K562 (cell line): ENCODE measurements around the gene TBP. TPM values are rescaled to one million over a fixed set of nuclear protein-coding genes. Genes with fewer than 3 reads are reported as not detected.

Experiments
- ATAC-seq: fragments of 200-7000 bp; cut with Tn5 transposase; 3 replicates; pipeline ENCODE4 v1.9.1; 2020; ENCODE audit warnings: moderate library complexity
- BruUV-seq: library from RNA; stranded (reverse); fragments of 400-500 nt; replicated peaks from 2 replicates; lab custom pipeline; 2021; lab: Mats Ljungman, UMichigan
- CTCF ChIA-PET: fragments of 300-600 bp; formaldehyde crosslinking; extraction: SDS; loops from one replicate; lab custom pipeline; 2021; ENCODE audit warnings: low intra/inter-chr PET ratio; lab: Yijun Ruan, JAX
- POLR2A ChIA-PET: fragments of 300-600, 350-650 bp; sonication (Branson Sonifier 250); formaldehyde crosslinking; extraction: SDS; loops from one replicate; lab custom pipeline; 2021; ENCODE audit warnings: antibody characterized with exemption, inconsistent platforms; lab: Yijun Ruan, JAX
- DNase-seq, 4 experiments: peaks; one replicate each; pipeline versions ENCODE4 v3.0.0 to v3.0.0-alpha.2; 2011 to 2018; ENCODE audit warnings: low spot score in 3 of 4, mixed read lengths in 3 of 4; ENCODE audit errors: extremely low read depth in 1 of 4
- FAIRE-seq: peaks from 2 replicates; lab custom pipeline; 2011; peaks lifted over from hg19 to GRCh38; lab: Jason Lieb, UNC
- H2AFZ ChIP-seq: 2 replicates; pipeline ENCODE4 v1.6.0; 2011; ENCODE audit warnings: low read depth, low read length, control low read depth, inconsistent platforms
- H3K27ac ChIP-seq: fragments of 200-600 bp; 3 replicates; pipeline ENCODE4 v1.8.0; 2011; ENCODE audit warnings: low read depth, mild to moderate bottlenecking, control low read depth, inconsistent platforms, low read length, moderate library complexity, mixed read lengths; ENCODE audit errors: extremely low read depth
- H3K27me3 ChIP-seq, 2 experiments: fragments of 300-600 bp in 1 of 2; 2 replicates in 1 of 2; 3 replicates in 1 of 2; pipeline versions ENCODE4 v1.6.0 to v1.8.0; 2011; ENCODE audit warnings: inconsistent platforms in 2 of 2, low read length in 2 of 2, mild to moderate bottlenecking in 1 of 2, mixed read lengths in 1 of 2, moderate library complexity in 1 of 2; ENCODE audit not compliant: control insufficient read depth in 2 of 2, insufficient read depth in 2 of 2
- H3K36me3 ChIP-seq: fragments of 300-600 bp; 3 replicates; pipeline ENCODE4 v1.8.0; 2011; ENCODE audit warnings: mild to moderate bottlenecking, low read length, inconsistent platforms; ENCODE audit not compliant: control insufficient read depth, insufficient read depth
- H3K4me1 ChIP-seq, 2 experiments: fragments of 200-600 bp in 1 of 2; replicated peaks in 1 of 2; 2 replicates in 1 of 2; 3 replicates in 1 of 2; pipeline versions ENCODE4 v1.5.1 to v1.8.0; 2011; ENCODE audit warnings: inconsistent platforms in 2 of 2, low read length in 2 of 2, mild to moderate bottlenecking in 1 of 2, mixed read lengths in 1 of 2, moderate library complexity in 1 of 2; ENCODE audit not compliant: control insufficient read depth in 2 of 2, insufficient read depth in 2 of 2
- H3K4me2 ChIP-seq: 2 replicates; pipeline ENCODE4 v1.6.1; 2011; ENCODE audit warnings: low read length, control low read depth, inconsistent platforms, mixed read lengths; ENCODE audit not compliant: insufficient read depth
- H3K4me3 ChIP-seq: fragments of 200-600 bp; sonication (generic), shearing (Covaris generic); 2 replicates; pipeline ENCODE4 v1.5.1; 2016; ENCODE audit warnings: control low read depth, inconsistent platforms
- H3K79me2 ChIP-seq: fragments of 200-600 bp; 3 replicates; pipeline ENCODE4 v1.8.0; 2011; ENCODE audit warnings: low read length, inconsistent platforms; ENCODE audit not compliant: control insufficient read depth, insufficient read depth
- H3K9ac ChIP-seq, 2 experiments: 2 replicates each; pipeline versions ENCODE4 v1.6.0 to v1.6.1; 2011; ENCODE audit warnings: low read depth in 2 of 2, low read length in 2 of 2, control low read depth in 1 of 2, inconsistent platforms in 1 of 2, mild to moderate bottlenecking in 1 of 2, mixed read lengths in 1 of 2; ENCODE audit not compliant: insufficient read depth in 1 of 2
- H3K9me1 ChIP-seq: one replicate; pipeline ENCODE4 v1.6.0; 2011; ENCODE audit warnings: inconsistent platforms, mild to moderate bottlenecking, low read length, moderate library complexity; ENCODE audit not compliant: control insufficient read depth, insufficient read depth
- H3K9me3 ChIP-seq: replicated peaks from 2 replicates; pipeline ENCODE4 v1.5.1; 2011; ENCODE audit warnings: low read depth, low read length, inconsistent platforms; ENCODE audit not compliant: control insufficient read depth, insufficient read depth
- H4K20me1 ChIP-seq: replicated peaks from 2 replicates; pipeline ENCODE4 v1.6.1; 2011; ENCODE audit warnings: low read length, inconsistent platforms, mixed read lengths; ENCODE audit not compliant: control insufficient read depth, insufficient read depth
- CXXC5 ChIP-seq: fragments of 250-450 bp; sonication (Bioruptor Pico); IDR thresholded peaks from 2 replicates; pipeline ENCODE4 v1.8.0; 2022; ENCODE audit warnings: inconsistent platforms, mild to moderate bottlenecking, moderate library complexity
- OTX1 ChIP-seq: fragments of 450-650 bp; formaldehyde crosslinking; IDR thresholded peaks from 2 replicates; pipeline ENCODE4 v1.4.0; 2022; ENCODE audit warnings: mild to moderate bottlenecking
- PCBP1 ChIP-seq: fragments of 200-400 bp; formaldehyde crosslinking; IDR thresholded peaks from 2 replicates; pipeline ENCODE4 v1.6.1; 2018; ENCODE audit warnings: mild to moderate bottlenecking, low read depth, low read length; ENCODE audit not compliant: poor library complexity, severe bottlenecking
- RBM34 ChIP-seq: fragments of 200-400 bp; formaldehyde crosslinking; IDR thresholded peaks from 2 replicates; pipeline ENCODE4 v1.6.1; 2018; ENCODE audit warnings: low read length, borderline replicate concordance; ENCODE audit not compliant: insufficient read depth
- SMC3 ChIP-seq: conservative IDR thresholded peaks from 2 replicates; pipeline ENCODE4 v1.6.1; 2011; ENCODE audit warnings: low read depth, low read length, improper control_type of control experiment; ENCODE audit not compliant: insufficient read depth
- TARDBP ChIP-seq: fragments of 450-650 bp; IDR thresholded peaks from 2 replicates; pipeline ENCODE4 v1.6.1; 2016
- ZNF143 ChIP-seq: sonication (generic); formaldehyde crosslinking; IDR thresholded peaks from 2 replicates; pipeline ENCODE4 v1.9.0; 2022; ENCODE audit warnings: mild to moderate bottlenecking, missing genetic modification reagents
- ZNF232 ChIP-seq: sonication (generic); formaldehyde crosslinking; IDR thresholded peaks from 2 replicates; pipeline ENCODE4 v1.8.0; 2022; ENCODE audit warnings: mild to moderate bottlenecking, missing genetic modification reagents
- ZNF253 ChIP-seq: fragments of 250-450 bp; sonication (Bioruptor Pico); conservative IDR thresholded peaks from 2 replicates; pipeline ENCODE4 v1.6.1; 2021; ENCODE audit warnings: mild to moderate bottlenecking
- ZNF263 ChIP-seq: sonication (generic); formaldehyde crosslinking; IDR thresholded peaks from 2 replicates; pipeline ENCODE4 v1.8.0; 2022; ENCODE audit warnings: mild to moderate bottlenecking, missing genetic modification reagents, borderline replicate concordance
- WGBS: fragments of 100-300 bp; shearing (Covaris generic); methylation state at CpG from one replicate; pipeline ENCODE4 v1.1.6; 2016; ENCODE audit warnings: low coverage, mixed read lengths; ENCODE audit not compliant: insufficient coverage; ENCODE audit errors: missing lambda C conversion rate; 5-methylcytosine and 5-hydroxymethylcytosine counted together
- in situ Hi-C: fragments of 300-500 bp; cut with MboI; formaldehyde crosslinking; loops from 4 replicates; pipeline ENCODE4 v1.15.0; 2018; ENCODE audit warnings: inconsistent platforms, mixed read lengths
- intact Hi-C: fragments of 100-400 bp; cut with micrococcal nuclease; formaldehyde crosslinking; loops from 2 replicates; pipeline ENCODE4 v1.14.2; 2022
- polyA plus RNA-seq, 8 experiments: library from polyadenylated mRNA; depleted of rRNA in 4 of 8; stranded (reverse) in 5 of 8; unstranded in 3 of 8; fragments of >200 nt; fragmentation: Nextera tagmentation in 2 of 8; fragmentation: Illumina TruSeq in 1 of 8; extraction: Ambion mirVana in 2 of 8; extraction: Trizol in 1 of 8; gene quantifications; 2 replicates each; pipeline versions ENCODE4 v1.2.1 to v1.2.3, GENCODE V29; 2011 to 2014; ENCODE audit warnings: inconsistent platforms in 1 of 8, missing spikeins in 1 of 8
- total RNA-seq, 7 experiments: library from RNA; depleted of rRNA in 6 of 7; stranded (reverse); fragments of >200 nt in 6 of 7; fragmentation: Illumina TruSeq in 2 of 7; extraction: Trizol in 2 of 7; gene quantifications; 2 replicates each; pipeline versions ENCODE4 v1.2.1 to v1.2.3, GENCODE V29; 2011 to 2021; ENCODE audit warnings: low replicate concordance in 1 of 7
- TF ChIP-seq, protein P1 (sequence below), 2 experiments: IDR thresholded peaks; 2 replicates each; pipeline ENCODE4 v1.6.1; 2012; ENCODE audit warnings: improper control_type of control experiment in 2 of 2, low read depth in 2 of 2, low read length in 2 of 2, borderline replicate concordance in 1 of 2
- TF ChIP-seq, protein P2 (sequence below): IDR thresholded peaks from 2 replicates; pipeline ENCODE4 v1.6.1; 2016; ENCODE audit warnings: missing genetic modification characterization, missing compliant biosample characterization
- TF ChIP-seq, protein P3 (sequence below): fragments of 250-450 bp; sonication (Bioruptor Pico); IDR thresholded peaks from 2 replicates; pipeline ENCODE4 v1.4.0; 2020; ENCODE audit warnings: mild to moderate bottlenecking, moderate library complexity
- TF ChIP-seq, protein P4 (sequence below): fragments of 450-650 bp; IDR thresholded peaks from 2 replicates; pipeline ENCODE4 v1.6.1; 2014; ENCODE audit warnings: low read depth, mild to moderate bottlenecking, moderate library complexity, borderline replicate concordance

TBP gene
- total and polyA plus RNA-seq, 9 of the 15 experiments (the other 6 are each of a cell fraction or from before 2014, with no cell fraction given): 28.5 to 86.1 (median 39.5) TPM

DNA sequence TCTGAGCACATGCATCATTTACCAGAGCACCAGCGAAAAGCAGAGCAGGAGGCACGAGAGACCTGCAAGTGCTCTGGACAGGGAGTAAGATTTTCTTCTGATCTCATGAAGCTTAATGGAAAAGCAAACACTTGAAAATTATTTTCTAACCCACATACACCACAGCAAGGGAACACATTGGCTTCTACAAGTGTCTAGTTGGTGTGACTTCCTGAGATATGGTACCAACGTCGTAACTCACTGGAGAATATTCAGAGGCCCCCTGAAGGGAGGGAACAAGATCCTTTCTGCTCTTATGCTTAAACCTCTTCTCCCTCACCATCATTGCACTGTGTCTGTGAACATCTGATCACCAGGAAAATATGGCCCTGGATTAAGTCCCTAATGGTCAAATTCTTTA lies 49.7 kb upstream of the TBP start:
- Histone ChIP-seq H3K36me3 (no peaks in the 10 kb centered on the region), H3K9me1 (no peaks in the 10 kb centered on the region), H3K27ac (no peak overlapping the region), H3K9ac (no peak overlapping the region), H4K20me1 (no peaks in the 10 kb centered on the region), H3K4me1 (no peaks in the 10 kb centered on the region), H3K9me3 (no peaks in the 10 kb centered on the region), H3K4me3 (no peak overlapping the region), H3K27me3 (peaks cover 5 to 35% of the 10 kb centered on the region in 2 experiments), H2AFZ (no peak overlapping the region), H3K79me2 (no peaks in the 10 kb centered on the region), H3K4me2 (no peak overlapping the region)
- ATAC-seq (no peak), DNase-seq (no peak), FAIRE-seq (no peak)
- 1% methylated on average over 4 of the region's 4 CpGs for WGBS
- POLR2A ChIA-PET: no interaction called here
- BruUV-seq: no TSS peak
- CTCF ChIA-PET: no interaction called here
- intact Hi-C loops: no loop called here
- in situ Hi-C loops: no loop called here
- no peak for TF ChIP-seq ZNF263
- TF ChIP-seq, protein P1, sequence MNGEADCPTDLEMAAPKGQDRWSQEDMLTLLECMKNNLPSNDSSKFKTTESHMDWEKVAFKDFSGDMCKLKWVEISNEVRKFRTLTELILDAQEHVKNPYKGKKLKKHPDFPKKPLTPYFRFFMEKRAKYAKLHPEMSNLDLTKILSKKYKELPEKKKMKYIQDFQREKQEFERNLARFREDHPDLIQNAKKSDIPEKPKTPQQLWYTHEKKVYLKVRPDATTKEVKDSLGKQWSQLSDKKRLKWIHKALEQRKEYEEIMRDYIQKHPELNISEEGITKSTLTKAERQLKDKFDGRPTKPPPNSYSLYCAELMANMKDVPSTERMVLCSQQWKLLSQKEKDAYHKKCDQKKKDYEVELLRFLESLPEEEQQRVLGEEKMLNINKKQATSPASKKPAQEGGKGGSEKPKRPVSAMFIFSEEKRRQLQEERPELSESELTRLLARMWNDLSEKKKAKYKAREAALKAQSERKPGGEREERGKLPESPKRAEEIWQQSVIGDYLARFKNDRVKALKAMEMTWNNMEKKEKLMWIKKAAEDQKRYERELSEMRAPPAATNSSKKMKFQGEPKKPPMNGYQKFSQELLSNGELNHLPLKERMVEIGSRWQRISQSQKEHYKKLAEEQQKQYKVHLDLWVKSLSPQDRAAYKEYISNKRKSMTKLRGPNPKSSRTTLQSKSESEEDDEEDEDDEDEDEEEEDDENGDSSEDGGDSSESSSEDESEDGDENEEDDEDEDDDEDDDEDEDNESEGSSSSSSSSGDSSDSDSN (IDR thresholded peaks at IDR 0.05; ENCODE audit: borderline replicate concordance in 1 of 2, low read depth in 2 of 2, low read length in 2 of 2): no peak
- TF ChIP-seq, protein P2, sequence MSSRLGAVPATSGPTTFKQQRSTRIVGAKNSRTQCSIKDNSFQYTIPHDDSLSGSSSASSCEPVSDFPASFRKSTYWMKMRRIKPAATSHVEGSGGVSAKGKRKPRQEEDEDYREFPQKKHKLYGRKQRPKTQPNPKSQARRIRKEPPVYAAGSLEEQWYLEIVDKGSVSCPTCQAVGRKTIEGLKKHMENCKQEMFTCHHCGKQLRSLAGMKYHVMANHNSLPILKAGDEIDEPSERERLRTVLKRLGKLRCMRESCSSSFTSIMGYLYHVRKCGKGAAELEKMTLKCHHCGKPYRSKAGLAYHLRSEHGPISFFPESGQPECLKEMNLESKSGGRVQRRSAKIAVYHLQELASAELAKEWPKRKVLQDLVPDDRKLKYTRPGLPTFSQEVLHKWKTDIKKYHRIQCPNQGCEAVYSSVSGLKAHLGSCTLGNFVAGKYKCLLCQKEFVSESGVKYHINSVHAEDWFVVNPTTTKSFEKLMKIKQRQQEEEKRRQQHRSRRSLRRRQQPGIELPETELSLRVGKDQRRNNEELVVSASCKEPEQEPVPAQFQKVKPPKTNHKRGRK (tag): no peak
- no peak for TF ChIP-seq ZNF253 (CRISPR knock-in tag)
- no peak for TF ChIP-seq CXXC5 (CRISPR knock-in tag)
- no peak for TF ChIP-seq SMC3
- TF ChIP-seq ZNF143 (CRISPR knock-in tag): no peak
- no peak for TF ChIP-seq OTX1
- TF ChIP-seq PCBP1: no peak
- TF ChIP-seq, protein P3, sequence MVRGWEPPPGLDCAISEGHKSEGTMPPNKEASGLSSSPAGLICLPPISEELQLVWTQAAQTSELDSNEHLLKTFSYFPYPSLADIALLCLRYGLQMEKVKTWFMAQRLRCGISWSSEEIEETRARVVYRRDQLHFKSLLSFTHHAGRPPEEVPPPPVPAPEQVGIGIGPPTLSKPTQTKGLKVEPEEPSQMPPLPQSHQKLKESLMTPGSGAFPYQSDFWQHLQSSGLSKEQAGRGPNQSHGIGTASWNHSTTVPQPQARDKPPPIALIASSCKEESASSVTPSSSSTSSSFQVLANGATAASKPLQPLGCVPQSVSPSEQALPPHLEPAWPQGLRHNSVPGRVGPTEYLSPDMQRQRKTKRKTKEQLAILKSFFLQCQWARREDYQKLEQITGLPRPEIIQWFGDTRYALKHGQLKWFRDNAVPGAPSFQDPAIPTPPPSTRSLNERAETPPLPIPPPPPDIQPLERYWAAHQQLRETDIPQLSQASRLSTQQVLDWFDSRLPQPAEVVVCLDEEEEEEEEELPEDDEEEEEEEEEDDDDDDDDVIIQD (CRISPR knock-in tag): no peak
- TF ChIP-seq, protein P4, sequence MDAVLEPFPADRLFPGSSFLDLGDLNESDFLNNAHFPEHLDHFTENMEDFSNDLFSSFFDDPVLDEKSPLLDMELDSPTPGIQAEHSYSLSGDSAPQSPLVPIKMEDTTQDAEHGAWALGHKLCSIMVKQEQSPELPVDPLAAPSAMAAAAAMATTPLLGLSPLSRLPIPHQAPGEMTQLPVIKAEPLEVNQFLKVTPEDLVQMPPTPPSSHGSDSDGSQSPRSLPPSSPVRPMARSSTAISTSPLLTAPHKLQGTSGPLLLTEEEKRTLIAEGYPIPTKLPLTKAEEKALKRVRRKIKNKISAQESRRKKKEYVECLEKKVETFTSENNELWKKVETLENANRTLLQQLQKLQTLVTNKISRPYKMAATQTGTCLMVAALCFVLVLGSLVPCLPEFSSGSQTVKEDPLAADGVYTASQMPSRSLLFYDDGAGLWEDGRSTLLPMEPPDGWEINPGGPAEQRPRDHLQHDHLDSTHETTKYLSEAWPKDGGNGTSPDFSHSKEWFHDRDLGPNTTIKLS: no peak
- no peak for TF ChIP-seq RBM34
- TF ChIP-seq TARDBP: no peak
- TF ChIP-seq ZNF232 (CRISPR knock-in tag): no peak
